Stimulated activated CD8-positive, alpha-beta memory T cell treated with anti-CD3 and anti-CD28 coated beads, Interleukin-15, amount 100 ng/mL, for 4 hours (primary cell): ENCODE data around the gene DALRD3.
"Not testable (repeated sequence)": the region's sequence is repeated elsewhere in the genome, so short reads cannot be mapped to it uniquely, and the experiment has no call there.

Source experiments
- DNase-seq, 2 donors: peaks; one replicate each; pipeline ENCODE4 v3.0.0-alpha.2; 2020; ENCODE audit warnings: low read depth in 2 of 2

Gene DALRD3

DNA sequence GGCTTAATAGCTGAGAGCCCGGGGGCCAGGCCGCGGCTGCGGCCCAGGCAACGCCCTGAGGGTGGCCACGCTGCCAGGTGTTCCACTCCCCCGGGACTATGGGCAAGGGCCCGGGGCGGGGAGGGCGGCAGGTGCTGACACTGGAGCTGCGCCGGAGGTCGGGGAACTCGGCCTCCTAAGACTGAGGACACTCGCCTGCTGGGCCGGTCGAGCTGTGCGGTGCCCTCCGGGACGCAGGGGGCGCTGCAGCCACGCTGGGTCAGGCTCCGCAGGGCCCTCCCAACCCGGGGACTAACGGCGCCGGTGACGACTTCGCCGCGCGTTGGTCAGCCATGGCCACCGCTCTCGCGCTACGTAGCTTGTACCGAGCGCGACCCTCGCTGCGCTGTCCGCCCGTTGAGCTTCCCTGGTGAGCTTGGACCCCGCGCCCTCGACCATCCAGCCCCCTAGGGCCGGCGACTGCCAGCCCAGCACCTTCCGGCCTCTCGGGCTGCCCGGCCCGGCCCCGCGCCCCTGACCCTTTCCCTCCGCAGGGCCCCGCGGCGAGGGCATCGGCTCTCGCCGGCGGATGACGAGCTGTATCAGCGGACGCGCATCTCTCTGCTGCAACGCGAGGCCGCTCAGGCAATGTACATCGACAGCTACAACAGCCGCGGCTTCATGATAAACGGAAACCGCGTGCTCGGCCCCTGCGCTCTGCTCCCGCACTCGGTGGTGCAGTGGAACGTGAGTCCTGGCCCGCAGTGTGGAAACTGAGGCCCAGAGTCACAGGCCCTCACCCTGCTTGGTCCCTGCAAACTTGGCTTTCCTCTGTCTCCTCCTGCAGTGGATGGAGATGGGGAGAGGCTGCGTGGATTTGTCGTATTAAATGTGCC, 3.7 kb upstream of the DALRD3 start, which contains the start of gene NDUFAF3:
Gene NDUFAF3 (plus strand): TSS at position 309 of the 875 bp plus-strand sequence. CDS start 24 bp downstream, at position 333.
- DNase-seq, result peak; percentile 79 to 84

DNA sequence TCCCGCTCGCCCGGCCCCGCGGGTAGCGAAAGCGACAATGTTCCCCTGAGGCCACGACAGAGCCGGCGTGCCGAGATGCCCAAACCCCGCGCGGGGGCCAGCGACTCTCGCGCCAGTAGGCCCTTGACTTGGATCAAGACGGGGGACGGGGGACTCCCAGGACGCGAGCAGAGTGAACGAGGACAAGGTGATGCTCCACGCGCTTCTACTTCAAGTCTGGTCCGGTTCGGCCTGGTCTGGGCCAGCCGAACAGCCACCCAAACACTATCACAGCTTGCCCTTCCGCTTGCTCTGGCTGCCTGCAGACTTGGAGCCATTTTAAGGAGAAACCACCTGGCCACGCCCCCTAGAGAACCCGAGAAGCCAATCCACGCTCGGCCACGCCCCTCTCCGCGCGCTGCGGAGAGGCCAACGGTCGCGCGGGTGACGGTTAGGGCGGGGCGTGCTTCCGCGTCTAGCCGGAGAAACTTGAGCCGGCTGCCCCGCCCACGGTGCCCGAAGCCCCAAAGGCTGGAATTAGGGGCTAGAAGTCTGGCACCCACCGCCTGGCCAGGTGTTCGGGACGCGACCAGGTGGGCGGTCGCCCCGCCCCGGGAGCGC, 2.9 kb upstream of the DALRD3 start:
- peak; percentile 94 to 95 for DNase-seq

DNA sequence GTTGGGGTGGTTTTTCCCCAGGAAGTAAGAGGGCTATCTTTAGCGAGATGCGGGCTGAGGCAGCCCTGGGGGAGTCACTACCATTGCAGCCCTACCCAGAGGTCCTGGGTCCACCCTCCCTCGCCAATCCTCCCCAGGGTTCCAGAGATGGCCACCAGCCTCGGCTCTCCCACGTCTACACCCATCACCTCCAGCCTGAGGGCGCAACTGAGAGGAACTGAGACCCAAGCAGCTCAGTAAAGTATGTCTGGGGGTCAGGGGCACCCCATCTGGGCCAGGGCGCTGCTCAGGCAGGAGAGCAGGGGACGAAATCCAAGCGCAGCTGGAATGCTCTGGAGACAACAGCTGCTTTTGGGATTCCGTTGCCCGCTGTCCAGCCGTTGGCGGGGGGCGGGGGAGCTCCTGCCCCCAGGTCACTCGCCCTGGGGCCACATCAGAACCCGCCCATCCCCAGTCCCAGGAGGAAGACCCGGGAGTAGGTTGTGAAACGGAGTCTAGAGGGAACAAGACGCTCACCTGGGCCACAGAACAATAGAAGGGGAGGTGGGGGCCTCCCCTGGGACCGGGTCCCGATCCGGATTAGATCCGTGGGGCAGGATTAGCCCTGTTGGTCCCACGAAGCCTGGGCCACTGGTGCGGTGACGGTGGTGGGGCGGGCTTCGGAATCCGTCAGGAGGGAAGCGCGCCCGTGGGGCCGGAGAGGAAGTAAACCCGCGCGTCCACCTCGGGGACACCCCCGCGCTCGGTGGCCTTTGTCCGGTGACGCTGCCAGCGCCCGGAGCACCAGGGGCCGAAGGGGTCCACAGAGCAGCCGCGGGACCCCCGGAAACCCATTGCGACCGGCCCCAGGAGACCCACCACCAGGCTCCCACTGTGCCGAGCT, 2.2 kb upstream of the DALRD3 start:
- DNase-seq, result no peak

DNA sequence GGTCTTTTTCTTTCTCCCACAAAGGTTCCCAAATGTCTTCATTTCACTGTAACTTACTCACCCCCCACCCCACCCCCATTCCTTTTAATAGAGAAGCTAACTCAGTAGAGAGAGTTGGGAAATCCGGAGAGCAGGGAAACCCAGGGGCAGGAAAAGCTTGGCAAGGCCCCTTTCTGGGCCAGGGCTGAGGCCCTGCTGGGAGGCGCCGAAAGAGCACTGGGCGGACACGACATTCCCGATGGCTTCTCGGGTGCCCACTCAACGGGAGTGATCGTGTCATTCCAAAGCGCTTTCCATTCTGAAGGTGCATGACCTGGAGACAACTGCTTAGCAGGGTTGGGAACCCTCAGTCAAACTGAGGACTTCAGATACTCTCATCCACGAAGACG, 1.6 kb upstream of the DALRD3 start:
- DNase-seq, result no peak

DNA sequence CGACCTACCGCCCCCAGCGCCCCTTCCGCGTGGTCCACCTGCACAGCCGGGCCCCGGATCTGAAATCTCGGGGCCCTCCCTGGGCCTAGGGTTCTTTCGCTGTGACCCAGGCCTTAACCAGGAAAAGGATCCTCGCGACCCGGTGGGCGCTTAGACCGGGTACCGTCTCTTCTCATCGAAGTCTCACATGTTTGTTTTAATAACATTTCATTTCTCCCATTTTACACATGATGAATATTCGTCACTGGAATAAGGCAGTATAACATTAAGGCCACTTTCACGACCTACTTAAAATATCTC, 277 bp upstream of the DALRD3 start:
- DNase-seq, result no peak

DNA sequence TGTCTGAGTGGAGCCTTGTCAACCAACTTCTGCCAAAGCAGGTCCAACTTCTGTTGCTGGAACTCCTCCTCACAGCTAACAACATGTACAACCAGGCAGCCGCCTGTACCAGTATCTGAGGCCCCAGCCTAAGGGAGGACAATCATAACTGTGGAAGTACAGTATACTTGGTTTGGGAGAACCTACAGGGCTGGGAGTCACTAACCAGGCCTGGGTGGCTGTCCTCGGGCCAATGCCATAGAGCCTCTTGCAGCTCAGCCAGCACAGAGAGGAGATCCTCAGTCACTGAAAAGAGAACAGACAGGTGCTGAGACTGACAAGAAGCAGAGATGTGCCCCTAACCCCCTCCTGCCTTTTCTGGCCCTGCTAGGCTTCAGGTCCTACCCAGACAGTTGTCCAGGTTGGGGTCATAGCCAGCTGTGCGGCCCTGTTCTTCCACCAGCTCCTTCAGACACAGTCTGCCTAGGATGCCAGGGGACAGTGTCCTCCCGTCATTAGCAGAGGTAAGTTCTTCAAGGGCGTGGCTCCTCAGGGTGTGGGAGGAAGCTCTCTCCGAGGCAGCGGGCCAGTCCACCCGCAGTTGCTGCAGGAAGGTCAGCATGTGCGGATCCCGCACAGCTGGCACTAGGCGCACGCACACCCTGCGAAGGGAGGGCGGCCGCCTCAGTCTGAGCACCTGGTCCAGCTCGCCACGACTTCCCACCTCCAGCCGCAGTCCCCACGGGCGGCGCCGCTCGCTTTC, 980 bp downstream of the DALRD3 start:
- DNase-seq, result no peak

DNA sequence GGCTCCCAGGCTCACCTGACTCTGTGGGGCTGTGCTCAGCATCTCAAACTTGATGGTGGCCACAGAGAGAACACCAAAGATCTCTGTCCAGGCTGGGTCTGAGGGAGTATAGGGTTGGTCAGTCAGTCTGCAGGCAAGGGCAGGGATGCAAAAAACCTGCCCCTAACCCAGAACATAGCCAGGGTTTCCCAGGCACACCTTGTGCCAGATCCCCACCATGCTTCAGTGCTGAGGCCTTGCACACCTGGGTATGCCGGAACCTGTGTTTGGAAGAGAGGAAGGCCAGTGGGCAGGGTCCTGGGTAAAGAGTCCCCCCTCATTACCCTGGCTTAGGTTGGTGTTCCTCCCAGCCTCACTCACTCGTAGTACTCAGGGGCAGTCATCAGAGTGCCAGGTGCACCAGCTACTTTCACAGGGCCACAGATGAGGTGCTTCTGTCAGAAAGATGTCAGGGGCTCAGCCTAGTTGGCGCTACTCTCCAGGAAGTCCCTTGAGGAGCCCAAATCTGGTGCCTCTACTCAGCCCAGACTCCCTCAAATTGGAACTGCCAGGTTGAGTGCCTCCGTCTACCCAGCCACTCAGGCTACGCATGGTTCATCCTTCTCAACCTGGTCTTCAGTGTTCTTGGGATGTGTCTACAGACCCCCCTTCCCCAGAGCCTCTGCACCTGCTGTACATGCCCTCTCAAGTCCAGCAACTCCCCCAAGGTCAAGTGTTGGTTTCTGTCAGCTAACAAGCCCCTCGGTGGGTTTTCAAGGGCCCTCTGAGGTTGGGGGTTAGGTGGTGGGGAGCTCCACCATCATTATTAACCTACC, 1.8 kb downstream of the DALRD3 start:
- no peak for DNase-seq

DNA sequence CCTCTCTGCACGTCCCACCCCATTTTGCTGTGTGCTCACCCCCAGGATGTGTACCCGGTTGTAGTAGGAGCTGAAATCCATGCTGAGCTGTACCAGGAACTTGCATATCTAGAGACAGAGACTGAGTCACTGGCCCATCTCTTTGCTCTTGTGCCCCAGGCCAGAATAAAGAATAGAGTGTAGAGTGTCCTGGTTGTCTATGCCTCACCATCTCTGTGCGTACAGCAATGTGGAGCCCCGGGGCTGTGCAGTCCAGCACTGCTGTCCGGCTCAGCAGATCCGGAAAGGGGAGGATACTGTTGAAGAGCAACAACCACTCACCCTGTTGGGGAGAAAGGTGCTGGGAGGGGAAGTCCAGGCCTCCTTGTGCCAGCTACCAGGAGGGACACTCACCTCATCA, 2.6 kb downstream of the DALRD3 start:
- no peak for DNase-seq

DNA sequence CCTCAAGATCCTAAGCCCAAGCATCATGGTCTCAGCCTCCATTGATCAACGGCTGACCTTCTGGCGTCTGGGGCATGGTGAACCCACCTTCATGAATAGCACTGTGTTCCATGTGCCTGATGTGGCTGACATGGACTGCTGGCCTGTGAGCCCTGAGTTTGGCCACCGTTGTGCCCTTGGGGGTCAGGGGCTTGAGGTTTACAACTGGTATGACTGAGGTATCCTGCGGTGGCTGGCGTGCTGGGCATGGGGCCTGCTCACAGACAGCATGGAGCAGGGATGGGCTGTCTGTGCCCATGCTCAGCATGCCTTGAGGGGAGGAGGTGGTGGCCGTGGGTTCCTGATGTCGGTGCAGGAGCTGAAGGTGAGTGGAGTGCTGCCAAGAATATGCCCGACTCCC, 3.3 kb downstream of the DALRD3 start:
- DNase-seq, result no peak

DNA sequence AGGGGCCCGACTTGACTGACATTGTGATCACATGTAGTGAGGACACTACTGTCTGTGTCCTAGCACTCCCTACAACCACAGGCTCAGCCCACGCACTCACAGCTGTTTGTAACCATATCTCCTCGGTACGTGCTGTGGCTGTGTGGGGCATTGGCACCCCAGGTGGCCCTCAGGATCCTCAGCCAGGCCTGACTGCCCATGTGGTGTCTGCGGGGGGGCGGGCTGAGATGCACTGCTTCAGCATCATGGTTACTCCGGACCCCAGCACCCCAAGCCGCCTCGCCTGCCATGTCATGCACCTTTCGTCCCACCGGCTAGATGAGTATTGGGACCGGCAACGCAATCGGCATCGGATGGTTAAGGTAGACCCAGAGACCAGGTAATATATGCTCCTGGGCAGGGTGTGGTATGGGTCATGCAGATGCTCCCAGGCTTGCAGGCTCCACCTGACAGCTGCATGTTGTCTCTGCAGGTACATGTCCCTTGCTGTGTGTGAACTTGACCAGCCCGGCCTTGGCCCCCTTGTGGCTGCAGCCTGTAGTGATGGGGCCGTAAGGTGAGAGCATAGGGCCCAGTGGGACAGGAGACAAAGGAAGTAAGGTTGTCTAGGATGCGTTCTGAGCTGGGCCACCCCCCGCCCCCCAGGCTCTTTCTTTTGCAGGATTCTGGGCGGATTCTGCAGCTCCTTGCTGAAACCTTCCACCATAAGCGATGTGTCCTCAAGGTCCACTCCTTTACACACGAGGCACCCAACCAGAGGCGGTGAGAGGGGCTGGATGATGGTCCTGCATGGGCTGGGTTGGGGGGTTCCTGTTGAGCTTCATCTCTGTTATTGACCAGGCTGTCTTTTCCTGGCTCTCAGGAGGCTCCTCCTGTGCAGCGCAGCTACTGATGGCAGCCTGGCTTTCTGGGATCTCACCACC, 4.4 kb downstream of the DALRD3 start:
- no peak for DNase-seq

DNA sequence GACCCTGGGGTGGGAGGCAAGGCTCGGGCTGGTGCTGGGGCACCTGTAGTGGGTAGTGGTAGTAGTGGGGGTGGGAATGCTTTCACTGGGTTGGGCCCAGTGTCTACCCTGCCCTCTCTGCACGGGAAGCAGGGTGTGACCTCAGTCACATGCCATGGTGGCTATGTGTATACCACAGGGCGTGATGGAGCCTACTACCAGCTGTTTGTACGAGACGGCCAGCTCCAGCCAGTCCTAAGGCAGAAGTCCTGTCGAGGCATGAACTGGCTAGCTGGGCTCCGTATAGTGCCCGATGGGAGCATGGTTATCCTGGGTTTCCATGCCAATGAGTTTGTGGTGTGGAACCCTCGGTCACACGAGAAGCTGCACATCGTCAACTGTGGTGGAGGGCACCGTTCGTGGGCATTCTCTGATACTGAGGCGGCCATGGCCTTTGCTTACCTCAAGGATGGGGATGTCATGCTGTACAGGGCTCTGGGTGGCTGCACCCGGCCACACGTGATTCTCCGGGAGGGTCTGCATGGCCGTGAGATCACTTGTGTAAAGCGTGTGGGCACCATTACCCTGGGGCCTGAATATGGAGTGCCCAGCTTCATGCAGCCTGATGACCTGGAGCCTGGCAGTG, 5.2 kb downstream of the DALRD3 start:
- no peak for DNase-seq

DNA sequence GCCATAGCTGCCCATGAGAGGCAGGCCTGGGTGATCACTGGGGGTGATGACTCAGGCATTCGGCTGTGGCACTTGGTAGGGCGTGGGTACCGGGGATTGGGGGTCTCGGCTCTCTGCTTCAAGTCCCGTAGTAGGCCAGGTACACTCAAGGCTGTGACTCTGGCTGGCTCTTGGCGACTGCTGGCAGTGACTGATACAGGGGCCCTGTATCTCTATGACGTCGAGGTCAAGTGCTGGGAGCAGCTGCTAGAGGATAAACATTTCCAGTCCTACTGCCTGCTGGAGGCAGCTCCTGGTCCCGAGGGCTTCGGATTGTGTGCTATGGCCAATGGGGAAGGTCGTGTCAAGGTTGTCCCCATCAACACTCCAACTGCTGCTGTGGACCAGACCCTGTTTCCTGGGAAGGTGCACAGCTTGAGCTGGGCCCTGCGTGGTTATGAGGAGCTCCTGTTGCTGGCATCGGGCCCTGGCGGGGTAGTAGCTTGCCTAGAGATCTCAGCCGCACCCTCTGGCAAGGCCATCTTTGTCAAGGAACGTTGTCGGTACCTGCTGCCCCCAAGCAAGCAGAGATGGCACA, 5.9 kb downstream of the DALRD3 start:
- no peak for DNase-seq

DNA sequence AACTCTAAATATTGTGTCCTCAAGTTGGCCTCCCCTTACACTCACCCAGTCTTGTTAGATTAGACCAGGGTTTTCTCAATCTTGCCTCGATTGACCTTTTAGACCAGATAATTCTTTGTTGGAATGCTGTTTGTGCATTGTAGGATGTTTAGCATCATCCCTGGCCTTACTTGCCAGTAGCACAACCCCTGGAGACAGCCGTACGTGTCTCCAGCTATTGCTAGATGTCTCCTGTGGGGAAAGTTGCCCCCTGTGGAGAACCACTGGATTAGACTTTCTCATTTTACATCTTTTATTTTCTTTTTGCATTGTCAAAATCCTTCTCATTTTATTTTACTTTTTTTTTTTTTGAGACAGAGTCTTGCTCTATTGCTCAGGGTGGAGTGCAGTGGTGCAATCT, 9.0 kb downstream of the DALRD3 start:
- no peak for DNase-seq

DNA sequence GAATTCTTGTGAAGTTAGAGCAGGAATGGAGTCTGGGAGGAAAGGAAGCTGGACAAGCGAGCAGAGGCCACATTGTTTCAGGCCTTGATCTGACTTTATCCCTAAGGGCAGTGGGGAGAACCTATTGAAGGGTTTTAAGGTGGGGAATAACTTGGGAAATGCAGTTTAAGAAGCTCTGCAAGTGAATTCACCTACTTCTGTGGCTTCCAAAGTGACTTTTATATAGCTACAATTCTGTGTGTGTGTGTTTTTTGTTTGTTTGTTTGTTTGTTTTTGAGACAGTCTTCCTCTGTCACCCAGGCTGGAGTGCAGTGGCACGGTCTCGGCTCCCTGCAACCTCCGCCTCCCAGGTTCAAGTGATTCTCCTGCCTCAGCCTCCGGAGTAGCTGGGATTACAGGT, 9.8 kb downstream of the DALRD3 start:
- DNase-seq, result not testable (repeated sequence)

DNA sequence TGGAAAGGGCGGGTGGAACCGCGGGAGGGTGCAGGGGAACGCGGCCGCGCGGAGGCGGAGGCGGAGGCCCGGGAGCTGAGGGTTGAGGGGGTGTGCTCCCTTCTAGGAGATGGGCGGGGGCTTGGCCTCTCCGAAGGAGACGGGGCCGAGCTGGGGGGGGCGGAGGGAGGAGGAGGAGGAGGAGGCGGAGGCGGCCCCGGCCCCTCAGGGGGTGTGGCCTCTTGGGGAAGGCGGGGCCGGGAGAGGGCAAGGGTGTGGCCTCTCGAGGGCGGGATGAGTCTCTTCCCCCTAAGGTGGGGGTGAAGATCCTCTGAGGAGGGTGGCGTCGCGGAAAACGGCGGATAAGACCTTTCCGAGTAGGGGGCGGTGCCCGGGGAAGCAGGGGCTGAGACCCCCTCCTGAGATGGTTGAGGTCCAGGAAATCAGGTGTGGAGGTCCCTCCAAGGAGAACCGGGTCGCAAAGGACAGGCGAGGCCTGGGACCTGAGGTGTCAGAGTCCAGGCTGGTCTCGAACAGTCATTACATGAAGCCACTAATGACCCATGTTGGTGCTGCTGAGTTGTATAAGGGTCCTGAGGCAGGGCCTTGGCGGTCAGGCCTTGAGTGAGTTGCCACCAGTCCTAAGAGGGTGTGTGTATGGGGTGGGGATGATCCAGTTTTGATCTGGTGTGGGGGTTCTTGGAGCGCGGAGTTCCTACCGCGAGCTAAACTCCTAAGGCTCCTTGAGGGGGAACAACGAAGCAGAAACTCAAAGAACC, 10.4 kb downstream of the DALRD3 start:
- DNase-seq, result peak; percentile 78 to 84

DNA sequence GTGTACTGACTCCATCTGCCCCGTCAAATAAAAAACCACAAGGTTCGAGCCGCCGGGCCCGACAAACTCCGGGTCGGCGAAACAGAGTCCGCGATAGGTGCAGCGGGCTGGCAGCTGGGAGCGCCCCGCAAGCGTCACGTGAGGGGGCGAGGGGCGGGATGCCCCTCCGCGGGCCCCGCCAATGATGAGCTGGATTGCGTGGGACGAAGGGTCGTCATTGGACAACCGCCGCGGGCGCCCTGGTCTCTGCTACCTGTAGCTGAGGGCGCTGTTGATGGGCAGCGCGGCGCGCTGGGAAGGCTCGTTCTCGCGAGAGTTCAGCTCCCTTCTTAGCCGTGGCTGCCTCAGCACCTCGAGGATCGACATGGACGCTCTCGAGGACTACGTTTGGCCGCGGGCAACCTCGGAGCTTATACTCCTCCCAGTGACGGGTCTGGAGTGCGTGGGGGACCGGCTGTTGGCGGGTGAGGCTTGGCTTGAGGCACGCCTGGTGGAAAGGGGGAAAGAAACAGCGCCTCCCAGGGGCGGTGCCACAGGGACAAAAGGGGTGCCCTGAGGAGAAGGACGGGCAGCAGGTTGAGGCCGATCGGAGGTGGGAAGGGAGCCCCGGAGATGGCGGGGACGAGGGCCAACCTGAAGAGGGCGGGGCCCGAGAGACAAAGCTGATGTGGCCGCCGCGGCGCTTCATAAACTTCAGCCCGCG, 11.2 kb downstream of the DALRD3 start, which contains the start of gene WDR6:
Gene WDR6 (plus strand): TSS at position 324 of the 703 bp plus-strand sequence. CDS start 41 bp downstream, at position 365.
- peak; percentile 92 to 95 for DNase-seq

DNA sequence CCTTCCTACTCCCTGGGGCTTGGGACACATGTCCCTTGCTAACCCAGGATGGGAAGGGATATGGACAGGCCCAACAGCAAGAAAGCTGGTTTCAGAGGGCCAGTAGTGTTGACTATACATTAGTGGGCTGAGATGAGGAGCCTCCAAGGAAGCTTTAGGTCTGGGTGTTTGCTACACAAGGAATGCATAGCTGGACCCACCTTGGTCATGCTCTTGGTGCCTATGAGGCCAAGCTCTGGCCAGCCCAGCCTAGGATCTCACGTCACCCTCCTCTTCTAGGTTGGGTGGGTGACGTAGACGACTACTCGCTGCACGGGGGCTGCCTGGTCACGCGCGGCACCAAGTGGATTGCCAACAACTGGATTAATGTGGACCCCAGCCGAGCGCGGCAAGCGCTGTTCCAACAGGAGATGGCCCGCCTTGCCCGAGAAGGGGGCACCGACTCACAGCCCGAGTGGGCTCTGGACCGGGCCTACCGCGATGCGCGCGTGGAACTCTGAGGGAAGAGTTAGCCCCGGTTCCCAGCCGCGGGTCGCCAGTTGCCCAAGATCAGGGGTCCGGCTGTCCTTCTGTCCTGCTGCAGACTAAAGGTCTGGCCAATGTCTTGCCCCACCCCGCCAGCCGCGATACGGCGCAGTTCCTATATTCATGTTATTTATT, 11.8 kb downstream of the DALRD3 start:
- DNase-seq, result no peak
